ENCODE results near the gene PARD3. TPM values are rescaled to one million over a fixed set of nuclear protein-coding genes. Genes with fewer than 3 reads are reported as not detected.

PARD3 gene
- total RNA-seq, 3 donors from 2014 or later (not counting 1 experiment from before 2014, with no cell fraction given): 0.14 to 0.49 (median 0.38) TPM

- H3K27ac Mint-ChIP-seq: no peak overlapping the region
- 93% methylated on average over 6 of the region's 7 CpGs for WGBS (ENCODE audit: insufficient coverage)
- no peaks in the 10 kb centered on the region for H3K36me3 ChIP-seq (ENCODE audit: control insufficient read depth, insufficient read depth, low read length)
- no peaks in the 10 kb centered on the region for H3K9me3 ChIP-seq (ENCODE audit: control insufficient read depth, insufficient read depth, low read length)
- DNase-seq (no peak), ATAC-seq (no peak)
- H3K4me3 Mint-ChIP-seq: no peak overlapping the region
- no peak overlapping the region for H3K27ac ChIP-seq (ENCODE audit: low read length)
- no peaks in the 10 kb centered on the region for H3K4me1 ChIP-seq (ENCODE audit: control insufficient read depth, insufficient read depth, low read length)
- no peak overlapping the region for H3K4me3 ChIP-seq (ENCODE audit: low read length)
- H3K9me3 Mint-ChIP-seq: no peaks in the 10 kb centered on the region
- intact Hi-C loops (cut with micrococcal nuclease): no loop called here
- no peaks in the 10 kb centered on the region for H3K27me3 ChIP-seq (ENCODE audit: control insufficient read depth, insufficient read depth, low read length)
- H3K36me3 Mint-ChIP-seq: no peaks in the 10 kb centered on the region
- H3K4me1 Mint-ChIP-seq: no peaks in the 10 kb centered on the region
- H3K27me3 Mint-ChIP-seq (ENCODE audit: low read depth in 2 of 2): peaks cover 0 to 6% of the 10 kb centered on the region in 2 donors
- no peak for TF ChIP-seq CTCF (IDR thresholded peaks at IDR 0.05)
Observed at GRCh38 chr10:34479520-34480179, 335.4 kb downstream of the PARD3 start.

- no peak for ATAC-seq
- 100% methylated on average over 2 of the region's 2 CpGs for WGBS (ENCODE audit: insufficient coverage)
- Mint-ChIP-seq H3K4me1 (no peaks in the 10 kb centered on the region), H3K4me3 (no peak overlapping the region), H3K27ac (no peak overlapping the region), H3K27me3 (ENCODE audit: low read depth in 2 of 2) (no peaks in the 10 kb centered on the region), H3K9me3 (no peaks in the 10 kb centered on the region), H3K36me3 (no peaks in the 10 kb centered on the region)
- intact Hi-C loops (cut with micrococcal nuclease): no loop called here
- Histone ChIP-seq H3K4me3 (ENCODE audit: low read length) (no peak overlapping the region), H3K27me3 (ENCODE audit: control insufficient read depth, insufficient read depth, low read length) (no peaks in the 10 kb centered on the region), H3K4me1 (ENCODE audit: control insufficient read depth, insufficient read depth, low read length) (no peaks in the 10 kb centered on the region), H3K27ac (ENCODE audit: low read length) (no peak overlapping the region), H3K36me3 (ENCODE audit: control insufficient read depth, insufficient read depth, low read length) (no peaks in the 10 kb centered on the region), H3K9me3 (ENCODE audit: control insufficient read depth, insufficient read depth, low read length) (no peaks in the 10 kb centered on the region)
- TF ChIP-seq CTCF (IDR thresholded peaks at IDR 0.05): no peak
- no peak for DNase-seq
Observed at GRCh38 chr10:34477249-34477648, 337.8 kb downstream of the PARD3 start.

GRCh38 chr10:34476608-34477007, 338.5 kb downstream of the PARD3 start:
- H3K4me3 Mint-ChIP-seq: no peak overlapping the region
- H3K9me3 Mint-ChIP-seq: no peaks in the 10 kb centered on the region
- no peak overlapping the region for H3K27ac Mint-ChIP-seq
- Histone ChIP-seq H3K9me3 (ENCODE audit: control insufficient read depth, insufficient read depth, low read length) (no peaks in the 10 kb centered on the region), H3K36me3 (ENCODE audit: control insufficient read depth, insufficient read depth, low read length) (no peaks in the 10 kb centered on the region), H3K27me3 (ENCODE audit: control insufficient read depth, insufficient read depth, low read length) (no peaks in the 10 kb centered on the region), H3K27ac (ENCODE audit: low read length) (no peak overlapping the region), H3K4me1 (ENCODE audit: control insufficient read depth, insufficient read depth, low read length) (no peaks in the 10 kb centered on the region), H3K4me3 (ENCODE audit: low read length) (no peak overlapping the region)
- WGBS (ENCODE audit: insufficient coverage): 86% methylated on average over 2 of the region's 3 CpGs
- H3K4me1 Mint-ChIP-seq: no peaks in the 10 kb centered on the region
- TF ChIP-seq CTCF (IDR thresholded peaks at IDR 0.05): no peak
- ATAC-seq: no peak
- DNase-seq: no peak
- intact Hi-C loops (cut with micrococcal nuclease): no loop called here
- H3K27me3 Mint-ChIP-seq (ENCODE audit: low read depth in 2 of 2): no peaks in the 10 kb centered on the region
- no peaks in the 10 kb centered on the region for H3K36me3 Mint-ChIP-seq

- Histone ChIP-seq H3K36me3 (ENCODE audit: control insufficient read depth, insufficient read depth, low read length) (no peaks in the 10 kb centered on the region), H3K4me3 (ENCODE audit: low read length) (no peak overlapping the region), H3K9me3 (ENCODE audit: control insufficient read depth, insufficient read depth, low read length) (no peaks in the 10 kb centered on the region), H3K27me3 (ENCODE audit: control insufficient read depth, insufficient read depth, low read length) (no peaks in the 10 kb centered on the region), H3K27ac (ENCODE audit: low read length) (no peak overlapping the region), H3K4me1 (ENCODE audit: control insufficient read depth, insufficient read depth, low read length) (no peaks in the 10 kb centered on the region)
- DNase-seq (no peak), ATAC-seq (no peak)
- Mint-ChIP-seq H3K36me3 (no peaks in the 10 kb centered on the region), H3K9me3 (no peaks in the 10 kb centered on the region), H3K4me1 (no peaks in the 10 kb centered on the region), H3K27ac (no peak overlapping the region), H3K27me3 (ENCODE audit: low read depth in 2 of 2) (no peaks in the 10 kb centered on the region), H3K4me3 (no peak overlapping the region)
- WGBS (ENCODE audit: insufficient coverage): 92% methylated on average over 5 of the region's 5 CpGs
- intact Hi-C loops (cut with micrococcal nuclease): no loop called here
- TF ChIP-seq CTCF (IDR thresholded peaks at IDR 0.05): no peak
Observed at GRCh38 chr10:34475786-34476185, 339.3 kb downstream of the PARD3 start.
